H1 (cell line): Measurements from ENCODE around the gene TCF7L1. TPM values are rescaled to one million over a fixed set of nuclear protein-coding genes. Genes with fewer than 3 reads are reported as not detected.

Source experiments
- CBX8 ChIP-seq: fragments of 300-800, 300-1000 bp; sonication (generic); IDR thresholded peaks from 2 replicates; pipeline ENCODE4 v1.7.1; 2016; ENCODE audit warnings: low read depth, low read length, borderline replicate concordance
- KDM1A ChIP-seq: fragments of 200-600, 300-600 bp; sonication (generic); IDR thresholded peaks from 2 replicates; pipeline ENCODE4 v1.7.1; 2016; ENCODE audit warnings: mild to moderate bottlenecking, low read length, borderline replicate concordance
- polyA plus RNA-seq, 7 experiments: library from polyadenylated mRNA; depleted of rRNA in 3 of 7; stranded (reverse) in 5 of 7; unstranded in 2 of 7; fragments of >200 nt in 5 of 7; fragments of 200-250 nt in 2 of 7; gene quantifications; 1 replicate in 5 of 7; 2 replicates in 1 of 7; 4 replicates in 1 of 7; pipeline versions ENCODE4 v1.2.1 to v1.2.3, GENCODE V29; 2011 to 2013; ENCODE audit warnings: missing spikeins in 2 of 7, mixed read lengths in 2 of 7
- total RNA-seq: library from RNA; stranded (reverse); fragmentation: NEBNext Ultra II Directional; extraction: Animal tissue kit (Norgen Biotek cat#: 25700); gene quantifications from 2 replicates; pipeline ENCODE4 v1.2.1, GENCODE V29; 2021

TCF7L1 gene
- total and polyA plus RNA-seq, 2 of the 8 experiments (the other 6 are each of a cell fraction or from before 2014, with no cell fraction given), result 27.5 to 108 TPM

GRCh38 chr2:85151026-85151425 is 17.8 kb downstream of the TCF7L1 start (continued):
- no peak for TF ChIP-seq CBX8
- TF ChIP-seq KDM1A, result no peak
- TF ChIP-seq, all 59 proteins: peak for 0
